Progenitor cell of endocrine pancreas (in vitro differentiated cells): ENCODE data around the gene ATPAF2. TPM values are rescaled to one million over a fixed set of nuclear protein-coding genes. Genes with fewer than 3 reads are reported as not detected.

Source experiments
- DNase-seq: peaks from one replicate; pipeline ENCODE4 v3.0.0; 2021; ENCODE audit warnings: low spot score; ENCODE audit not compliant: unreplicated experiment
- H3K27ac Mint-ChIP-seq: 2 replicates; pipeline ENCODE4 v1.8.0; 2021; ENCODE audit warnings: mild to moderate bottlenecking, moderate library complexity, mixed read lengths
- H3K27me3 Mint-ChIP-seq: 2 replicates; pipeline ENCODE4 v1.8.0; 2021; ENCODE audit warnings: mixed read lengths
- H3K36me3 Mint-ChIP-seq: 2 replicates; pipeline ENCODE4 v1.8.0; 2022; ENCODE audit warnings: mixed read lengths; ENCODE audit not compliant: insufficient read depth
- H3K4me1 Mint-ChIP-seq: 2 replicates; pipeline ENCODE4 v1.8.0; 2021; ENCODE audit warnings: low read depth, mixed read lengths
- H3K4me3 Mint-ChIP-seq: 2 replicates; pipeline ENCODE4 v1.8.0; 2021; ENCODE audit warnings: low read depth, mild to moderate bottlenecking, moderate library complexity, mixed read lengths
- H3K9me3 Mint-ChIP-seq: 2 replicates; pipeline ENCODE4 v1.8.0; 2021; ENCODE audit warnings: low read depth, mixed read lengths
- total RNA-seq: library from RNA; stranded (reverse); gene quantifications from 2 replicates; pipeline ENCODE4 v1.2.1, GENCODE V29; 2021
- TF ChIP-seq, protein P1 (sequence below): fragments of 200-600 bp; sonication (generic); IDR thresholded peaks from one replicate; pipeline ENCODE4 v1.5.0; 2021; ENCODE audit warnings: antibody characterized with exemption, mild to moderate bottlenecking; ENCODE audit not compliant: unreplicated experiment

ATPAF2 gene
- total RNA-seq, 1 donor from 2014 or later: 31.5 TPM

DNA sequence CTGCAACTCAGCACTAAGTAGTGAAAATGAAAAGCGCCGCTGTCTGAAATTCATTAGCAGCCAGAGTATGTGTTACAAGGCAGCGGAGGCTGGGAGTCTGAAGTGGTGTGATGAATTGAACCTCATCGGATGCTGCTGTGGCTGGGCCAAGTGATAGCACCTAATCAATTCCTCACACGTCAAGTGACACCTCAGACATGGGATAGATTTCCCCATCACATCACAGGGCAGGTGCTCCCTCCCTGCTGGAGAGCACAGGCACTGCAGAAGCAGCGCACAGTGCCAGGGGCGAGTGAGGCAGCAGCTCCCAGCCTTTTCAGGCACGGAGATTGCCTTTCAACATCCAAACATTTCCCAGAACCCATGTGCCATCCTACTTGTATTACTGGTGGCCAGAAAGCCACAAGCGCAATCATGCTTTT lies 34.1 kb downstream of the ATPAF2 start:
- Mint-ChIP-seq H3K4me3 (no peak overlapping the region), H3K9me3 (no peaks in the 10 kb centered on the region), H3K27ac (no peak overlapping the region), H3K27me3 (peaks cover 3% of the 10 kb centered on the region), H3K36me3 (peaks cover 9% of the 10 kb centered on the region), H3K4me1 (peaks cover 3% of the 10 kb centered on the region)
- no peak for DNase-seq
- TF ChIP-seq, protein P1, sequence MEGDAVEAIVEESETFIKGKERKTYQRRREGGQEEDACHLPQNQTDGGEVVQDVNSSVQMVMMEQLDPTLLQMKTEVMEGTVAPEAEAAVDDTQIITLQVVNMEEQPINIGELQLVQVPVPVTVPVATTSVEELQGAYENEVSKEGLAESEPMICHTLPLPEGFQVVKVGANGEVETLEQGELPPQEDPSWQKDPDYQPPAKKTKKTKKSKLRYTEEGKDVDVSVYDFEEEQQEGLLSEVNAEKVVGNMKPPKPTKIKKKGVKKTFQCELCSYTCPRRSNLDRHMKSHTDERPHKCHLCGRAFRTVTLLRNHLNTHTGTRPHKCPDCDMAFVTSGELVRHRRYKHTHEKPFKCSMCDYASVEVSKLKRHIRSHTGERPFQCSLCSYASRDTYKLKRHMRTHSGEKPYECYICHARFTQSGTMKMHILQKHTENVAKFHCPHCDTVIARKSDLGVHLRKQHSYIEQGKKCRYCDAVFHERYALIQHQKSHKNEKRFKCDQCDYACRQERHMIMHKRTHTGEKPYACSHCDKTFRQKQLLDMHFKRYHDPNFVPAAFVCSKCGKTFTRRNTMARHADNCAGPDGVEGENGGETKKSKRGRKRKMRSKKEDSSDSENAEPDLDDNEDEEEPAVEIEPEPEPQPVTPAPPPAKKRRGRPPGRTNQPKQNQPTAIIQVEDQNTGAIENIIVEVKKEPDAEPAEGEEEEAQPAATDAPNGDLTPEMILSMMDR: peak; percentile 51

DNA sequence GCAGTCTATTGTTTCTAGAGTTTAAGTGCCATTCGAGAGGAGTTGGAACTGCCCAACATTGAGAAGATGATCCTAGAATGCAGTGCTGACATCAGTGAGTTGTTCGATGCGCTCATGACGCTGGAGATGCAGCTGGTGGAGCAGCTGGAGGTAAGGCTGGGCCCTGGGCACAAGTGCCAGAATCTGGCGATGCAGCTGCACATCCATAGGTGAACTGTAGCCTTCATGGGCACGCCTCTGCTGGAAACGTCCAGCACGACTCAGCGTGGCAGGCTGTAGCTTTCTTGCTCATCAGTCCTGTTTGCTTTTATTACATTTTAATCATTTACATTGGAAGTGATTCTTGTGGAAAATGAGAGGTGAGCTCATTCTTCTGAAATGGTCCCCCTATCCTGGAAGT lies 34.6 kb downstream of the ATPAF2 start:
- Mint-ChIP-seq H3K36me3 (peaks cover 6% of the 10 kb centered on the region), H3K27ac (no peak overlapping the region)

DNA sequence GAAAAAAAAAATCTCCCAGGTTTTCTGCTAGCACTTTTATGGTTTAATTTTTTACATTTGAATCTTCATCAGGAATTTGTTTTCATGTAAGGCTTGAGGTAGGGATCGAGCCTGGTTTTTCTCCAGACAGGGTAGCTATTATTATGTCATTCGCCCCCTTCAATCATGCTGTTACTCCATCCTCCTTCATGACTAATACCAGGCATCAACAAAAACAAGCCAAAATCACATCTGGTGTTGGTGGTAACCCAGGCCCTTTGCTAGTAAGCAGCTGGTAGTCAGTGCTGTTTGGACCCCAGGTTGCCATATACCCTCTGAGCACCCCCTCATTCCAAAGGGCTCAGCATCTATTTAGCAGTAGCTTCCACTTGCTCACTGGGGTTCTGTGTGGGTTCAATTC lies 36.8 kb downstream of the ATPAF2 start:
- Mint-ChIP-seq H3K9me3 (no peaks in the 10 kb centered on the region), H3K27me3 (no peaks in the 10 kb centered on the region), H3K4me1 (peaks cover 2% of the 10 kb centered on the region), H3K27ac (no peak overlapping the region), H3K36me3 (peaks cover 3% of the 10 kb centered on the region), H3K4me3 (no peak overlapping the region)
- DNase-seq: no peak
- TF ChIP-seq, protein P1: no peak

More for the DNA sequence above, 34.6 kb downstream of the ATPAF2 start:
- Mint-ChIP-seq H3K9me3 (no peaks in the 10 kb centered on the region), H3K4me3 (no peak overlapping the region), H3K27me3 (peaks cover 3% of the 10 kb centered on the region), H3K4me1 (peaks cover 3% of the 10 kb centered on the region)
- DNase-seq: no peak
- TF ChIP-seq, protein P1: no peak

DNA sequence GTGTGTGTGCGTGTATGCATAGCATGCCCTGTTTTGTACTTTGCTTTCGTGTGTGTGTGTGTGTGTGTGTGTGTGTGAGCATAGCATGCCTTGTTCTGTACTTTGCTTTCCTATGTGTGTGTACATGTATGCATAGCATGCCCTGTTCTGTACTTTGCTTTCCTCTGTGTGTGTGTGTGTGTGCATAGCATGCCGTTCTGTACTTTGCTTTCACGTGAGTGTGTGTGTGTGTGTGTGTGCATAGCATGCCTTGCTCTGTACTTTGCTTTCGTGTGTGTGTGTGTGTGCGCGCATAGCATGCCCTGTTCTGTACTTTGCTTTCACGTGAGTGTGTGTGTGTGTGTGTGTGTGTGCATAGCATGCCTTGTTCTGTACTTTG lies 38.9 kb downstream of the ATPAF2 start:
- H3K4me1 Mint-ChIP-seq: peaks cover 2% of the 10 kb centered on the region
- no peaks in the 10 kb centered on the region for H3K9me3 Mint-ChIP-seq
- H3K27ac Mint-ChIP-seq: no peak overlapping the region
- no peak for DNase-seq
- H3K36me3 Mint-ChIP-seq: peaks cover 1% of the 10 kb centered on the region
- H3K27me3 Mint-ChIP-seq: no peaks in the 10 kb centered on the region
- TF ChIP-seq, protein P1: no peak
- no peak overlapping the region for H3K4me3 Mint-ChIP-seq

DNA sequence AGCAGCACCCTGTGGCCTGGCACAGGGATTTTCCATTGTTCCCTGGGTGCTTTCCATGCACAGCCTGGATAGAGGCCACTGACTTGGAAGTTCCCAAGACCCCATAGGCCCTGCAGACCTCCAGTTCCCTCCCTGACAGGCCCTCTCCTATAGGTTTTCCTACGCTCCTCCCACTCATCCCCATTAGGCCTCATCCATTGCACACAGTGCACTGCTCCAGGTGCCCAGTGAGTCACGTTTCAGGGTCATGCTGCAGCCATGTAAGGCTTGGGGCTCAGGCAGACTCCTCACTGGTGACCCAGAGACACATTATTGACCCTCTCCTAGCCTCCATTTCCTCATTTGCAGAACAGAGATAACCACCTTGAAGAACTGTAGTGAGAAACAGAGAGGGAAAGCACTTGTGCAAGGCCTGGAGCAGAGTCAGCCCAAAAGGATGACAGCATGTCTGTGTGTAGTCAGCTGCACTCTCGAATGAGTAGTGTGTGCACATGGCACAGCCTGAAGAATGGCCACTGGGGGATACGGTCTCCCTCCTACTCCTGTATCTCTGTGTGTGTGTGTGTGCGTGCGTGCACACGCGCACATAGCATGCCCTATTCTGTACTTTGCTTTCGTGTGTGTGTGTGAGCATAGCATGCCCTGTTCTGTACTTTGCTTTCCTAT lies 39.5 kb downstream of the ATPAF2 start:
- TF ChIP-seq, protein P1: no peak

More for the DNA sequence above, 39.5 kb downstream of the ATPAF2 start:
- no peaks in the 10 kb centered on the region for H3K9me3 Mint-ChIP-seq
- H3K4me3 Mint-ChIP-seq: no peak overlapping the region
- H3K27me3 Mint-ChIP-seq: no peaks in the 10 kb centered on the region
- DNase-seq: no peak
- peaks cover 2% of the 10 kb centered on the region for H3K4me1 Mint-ChIP-seq
- peaks cover 2% of the 10 kb centered on the region for H3K36me3 Mint-ChIP-seq
- no peak overlapping the region for H3K27ac Mint-ChIP-seq
